Activated naive CD4-positive, alpha-beta T cell treated with anti-CD3 and anti-CD28 coated beads for 36 hours (primary cell): ENCODE results near the gene APBB2. TPM values are rescaled to one million over a fixed set of nuclear protein-coding genes. Genes with fewer than 3 reads are reported as not detected.

Experiments
- CTCF ChIA-PET: fragments of 350-600 bp; sonication (Branson Sonifier 250); formaldehyde crosslinking; loops from one replicate; lab custom pipeline; 2021; ENCODE audit warnings: antibody characterized with exemption; lab: Charles Lee
- DNase-seq: peaks from one replicate; pipeline ENCODE4 v3.0.0-alpha.2; 2020
- H3K27ac Mint-ChIP-seq: one replicate; pipeline ENCODE4 v1.8.0; 2021; ENCODE audit warnings: mild to moderate bottlenecking, mixed read lengths
- H3K27me3 Mint-ChIP-seq: one replicate; pipeline ENCODE4 v1.8.0; 2021; ENCODE audit warnings: low read depth, mixed read lengths
- H3K36me3 Mint-ChIP-seq: one replicate; pipeline ENCODE4 v1.8.0; 2021; ENCODE audit warnings: low read depth, mixed read lengths
- H3K4me1 Mint-ChIP-seq: one replicate; pipeline ENCODE4 v1.8.0; 2021; ENCODE audit warnings: low read depth, mixed read lengths
- H3K4me3 Mint-ChIP-seq: one replicate; pipeline ENCODE4 v1.8.0; 2021; ENCODE audit warnings: mild to moderate bottlenecking, moderate library complexity, mixed read lengths
- H3K9me3 Mint-ChIP-seq: one replicate; pipeline ENCODE4 v1.8.0; 2021; ENCODE audit warnings: mixed read lengths
- intact Hi-C: fragments of 100-400 bp; cut with micrococcal nuclease; formaldehyde crosslinking; loops from one replicate; pipeline ENCODE4 v1.15.1; 2023
- total RNA-seq, 2 experiments: library from RNA; stranded (reverse); gene quantifications; one replicate each; pipeline ENCODE4 v1.2.3, GENCODE V29; 2021

Gene APBB2
- total RNA-seq, 2 experiments from 2014 or later, result 4.5 to 4.8 TPM

- Mint-ChIP-seq H3K4me3 (no peak overlapping the region), H3K27ac (no peak overlapping the region), H3K36me3 (no peaks in the 10 kb centered on the region), H3K9me3 (no peaks in the 10 kb centered on the region), H3K4me1 (no peaks in the 10 kb centered on the region), H3K27me3 (no peaks in the 10 kb centered on the region)
- CTCF ChIA-PET, result no interaction called here
- DNase-seq, result no peak
- intact Hi-C loops, result no loop called here
Measured at GRCh38 chr4:40954088-40954668, 260.2 kb downstream of the APBB2 start.

GRCh38 chr4:40953283-40954087, 260.9 kb downstream of the APBB2 start:
- Mint-ChIP-seq H3K36me3 (no peaks in the 10 kb centered on the region), H3K4me1 (no peaks in the 10 kb centered on the region), H3K27ac (no peak overlapping the region), H3K27me3 (no peaks in the 10 kb centered on the region), H3K4me3 (no peak overlapping the region), H3K9me3 (no peaks in the 10 kb centered on the region)
- CTCF ChIA-PET, result interaction anchor here (0.7 kb wide), 1 partner anchor 29 kb away, joined by 3 read pairs; no protein-coding TSS in a partner anchor
- intact Hi-C loops, result no loop called here
- no peak for DNase-seq

- CTCF ChIA-PET, result interaction anchor here (0.7 kb wide), 1 partner anchor 28 kb away, joined by 3 read pairs; no protein-coding TSS in a partner anchor
- H3K27me3 Mint-ChIP-seq, result no peaks in the 10 kb centered on the region
- H3K9me3 Mint-ChIP-seq, result no peaks in the 10 kb centered on the region
- H3K36me3 Mint-ChIP-seq, result no peaks in the 10 kb centered on the region
- no peak overlapping the region for H3K4me3 Mint-ChIP-seq
- no peak overlapping the region for H3K27ac Mint-ChIP-seq
- intact Hi-C loops, result no loop called here
- no peak for DNase-seq
- no peaks in the 10 kb centered on the region for H3K4me1 Mint-ChIP-seq
Measured at GRCh38 chr4:40952672-40953071, 261.7 kb downstream of the APBB2 start.

- no peak for DNase-seq
- H3K27ac Mint-ChIP-seq, result no peak overlapping the region
- no peaks in the 10 kb centered on the region for H3K36me3 Mint-ChIP-seq
- no peaks in the 10 kb centered on the region for H3K4me1 Mint-ChIP-seq
- H3K4me3 Mint-ChIP-seq, result no peak overlapping the region
- no peaks in the 10 kb centered on the region for H3K27me3 Mint-ChIP-seq
- no peaks in the 10 kb centered on the region for H3K9me3 Mint-ChIP-seq
- CTCF ChIA-PET, result no interaction called here
- intact Hi-C loops, result no loop called here
Measured at GRCh38 chr4:40952217-40952616, 262.1 kb downstream of the APBB2 start.

- Mint-ChIP-seq H3K27me3 (no peaks in the 10 kb centered on the region), H3K9me3 (no peaks in the 10 kb centered on the region), H3K4me3 (no peak overlapping the region), H3K27ac (no peak overlapping the region), H3K4me1 (no peaks in the 10 kb centered on the region), H3K36me3 (no peaks in the 10 kb centered on the region)
- CTCF ChIA-PET, result interaction anchor here (0.6 kb wide), 1 partner anchor 267 kb away, joined by 3 read pairs; no protein-coding TSS in a partner anchor
- DNase-seq, result no peak
- intact Hi-C loops, result no loop called here
Measured at GRCh38 chr4:40951026-40951425, 263.3 kb downstream of the APBB2 start.

GRCh38 chr4:40949358-40950100, 264.8 kb downstream of the APBB2 start:
- CTCF ChIA-PET, result no interaction called here
- H3K4me1 Mint-ChIP-seq, result no peaks in the 10 kb centered on the region
- no peak overlapping the region for H3K4me3 Mint-ChIP-seq
- intact Hi-C loops, result no loop called here
- no peak for DNase-seq
- H3K36me3 Mint-ChIP-seq, result no peaks in the 10 kb centered on the region
- no peaks in the 10 kb centered on the region for H3K9me3 Mint-ChIP-seq
- H3K27ac Mint-ChIP-seq, result no peak overlapping the region
- H3K27me3 Mint-ChIP-seq, result no peaks in the 10 kb centered on the region

GRCh38 chr4:40948014-40948413, 266.3 kb downstream of the APBB2 start:
- no peaks in the 10 kb centered on the region for H3K9me3 Mint-ChIP-seq
- H3K4me1 Mint-ChIP-seq, result no peaks in the 10 kb centered on the region
- H3K27ac Mint-ChIP-seq, result no peak overlapping the region
- no peaks in the 10 kb centered on the region for H3K36me3 Mint-ChIP-seq
- CTCF ChIA-PET, result no interaction called here
- no peak overlapping the region for H3K4me3 Mint-ChIP-seq
- no peak for DNase-seq
- no peaks in the 10 kb centered on the region for H3K27me3 Mint-ChIP-seq
- intact Hi-C loops, result no loop called here

GRCh38 chr4:40946652-40947051, 267.7 kb downstream of the APBB2 start:
- CTCF ChIA-PET, result no interaction called here
- intact Hi-C loops, result no loop called here
- Mint-ChIP-seq H3K9me3 (no peaks in the 10 kb centered on the region), H3K27me3 (no peaks in the 10 kb centered on the region), H3K4me3 (no peak overlapping the region), H3K27ac (no peak overlapping the region), H3K4me1 (no peaks in the 10 kb centered on the region), H3K36me3 (no peaks in the 10 kb centered on the region)
- no peak for DNase-seq

GRCh38 chr4:40940756-40941155, 273.6 kb downstream of the APBB2 start:
- CTCF ChIA-PET, result no interaction called here
- H3K4me1 Mint-ChIP-seq, result no peaks in the 10 kb centered on the region
- intact Hi-C loops, result no loop called here

GRCh38 chr4:40940317-40940741, 274.0 kb downstream of the APBB2 start:
- H3K4me1 Mint-ChIP-seq, result no peaks in the 10 kb centered on the region
- H3K9me3 Mint-ChIP-seq, result no peaks in the 10 kb centered on the region
- CTCF ChIA-PET, result interaction anchor here (0.9 kb wide), 1 partner anchor 14 kb away, joined by 3 read pairs; no protein-coding TSS in a partner anchor
- H3K27me3 Mint-ChIP-seq, result no peaks in the 10 kb centered on the region
- intact Hi-C loops, result no loop called here
- no peak overlapping the region for H3K27ac Mint-ChIP-seq
- H3K4me3 Mint-ChIP-seq, result no peak overlapping the region
- no peaks in the 10 kb centered on the region for H3K36me3 Mint-ChIP-seq
- DNase-seq, result no peak

More at GRCh38 chr4:40940756-40941155, 273.6 kb downstream of the APBB2 start:
- no peaks in the 10 kb centered on the region for H3K36me3 Mint-ChIP-seq
- H3K9me3 Mint-ChIP-seq, result no peaks in the 10 kb centered on the region
- DNase-seq, result no peak
- no peak overlapping the region for H3K4me3 Mint-ChIP-seq
- no peak overlapping the region for H3K27ac Mint-ChIP-seq
- no peaks in the 10 kb centered on the region for H3K27me3 Mint-ChIP-seq

- Mint-ChIP-seq H3K9me3 (no peaks in the 10 kb centered on the region), H3K4me1 (no peaks in the 10 kb centered on the region), H3K27me3 (no peaks in the 10 kb centered on the region), H3K36me3 (no peaks in the 10 kb centered on the region), H3K27ac (no peak overlapping the region), H3K4me3 (no peak overlapping the region)
- no peak for DNase-seq
- intact Hi-C loops, result no loop called here
- CTCF ChIA-PET, result interaction anchor here (0.9 kb wide), 1 partner anchor 14 kb away, joined by 3 read pairs; no protein-coding TSS in a partner anchor
Measured at GRCh38 chr4:40939856-40940255, 274.5 kb downstream of the APBB2 start.

- intact Hi-C loops, result no loop called here
- Mint-ChIP-seq H3K9me3 (no peaks in the 10 kb centered on the region), H3K27ac (no peak overlapping the region), H3K4me1 (no peaks in the 10 kb centered on the region), H3K4me3 (no peak overlapping the region), H3K27me3 (no peaks in the 10 kb centered on the region), H3K36me3 (no peaks in the 10 kb centered on the region)
- CTCF ChIA-PET, result interaction anchor here (1.3 kb wide), 1 partner anchor 14 kb away, joined by 3 read pairs; no protein-coding TSS in a partner anchor
- no peak for DNase-seq
Measured at GRCh38 chr4:40938337-40938736, 276.0 kb downstream of the APBB2 start.
